Measurements from ENCODE around the gene TMEM171. TPM values are rescaled to one million over a fixed set of nuclear protein-coding genes. Genes with fewer than 3 reads are reported as not detected.

Gene TMEM171
- total RNA-seq, 1 experiment from 2014 or later: 2.1 TPM

DNA sequence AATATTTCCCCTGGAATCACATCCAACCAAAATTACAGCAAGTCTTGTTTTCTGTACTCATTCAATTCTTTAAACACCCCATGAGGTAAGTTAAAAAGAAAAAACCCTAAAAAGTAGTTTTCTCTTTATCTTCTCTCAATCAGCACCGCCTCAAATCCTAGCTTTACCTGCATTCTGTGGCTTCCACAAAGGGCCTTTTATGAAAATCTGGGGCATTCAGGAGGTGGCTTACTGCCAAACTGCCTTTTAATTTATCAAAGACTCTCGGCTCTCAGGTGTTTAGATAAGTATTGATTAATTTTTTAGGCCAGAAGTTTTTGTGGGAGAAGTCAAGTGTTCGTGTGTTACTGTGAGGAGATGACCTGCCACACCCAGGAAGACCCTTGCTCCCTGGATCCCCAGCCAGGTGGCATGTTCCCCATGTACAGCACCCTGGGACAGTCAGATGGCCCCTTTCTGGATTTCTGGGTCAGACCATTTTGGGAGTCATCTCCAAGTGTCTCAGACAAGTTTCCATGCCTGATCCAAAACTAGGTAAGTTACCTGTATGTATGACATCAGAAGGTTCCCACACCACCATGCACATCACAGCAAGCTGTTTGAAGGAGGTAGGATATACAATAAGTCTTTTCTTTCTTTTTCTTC, 6.2 kb upstream of the TMEM171 start:
- ChIA-PET POLR2A (interaction anchor here (0.5 to 0.6 kb wide), 2 partner anchors 18 to 166 kb away, joined by 5 to 11 read pairs; no protein-coding TSS in a partner anchor), CTCF (no interaction called here)
- intact Hi-C loops (cut with micrococcal nuclease; ENCODE audit: unreplicated experiment) (no loop called here), in situ Hi-C loops (cut with HindIII; ENCODE audit: low pct_unique_long_range_greater_than_20kb, low sequenced_read_pairs) (no loop called here)
- H3K9me3 ChIP-seq (ENCODE audit: control insufficient read depth, insufficient read depth, low read depth, low read length): no peaks in the 10 kb centered on the region
- no peak for TF ChIP-seq TCF7L2 (IDR thresholded peaks at IDR 0.05; ENCODE audit: low read depth, low read length)
- TF ChIP-seq, protein P1, sequence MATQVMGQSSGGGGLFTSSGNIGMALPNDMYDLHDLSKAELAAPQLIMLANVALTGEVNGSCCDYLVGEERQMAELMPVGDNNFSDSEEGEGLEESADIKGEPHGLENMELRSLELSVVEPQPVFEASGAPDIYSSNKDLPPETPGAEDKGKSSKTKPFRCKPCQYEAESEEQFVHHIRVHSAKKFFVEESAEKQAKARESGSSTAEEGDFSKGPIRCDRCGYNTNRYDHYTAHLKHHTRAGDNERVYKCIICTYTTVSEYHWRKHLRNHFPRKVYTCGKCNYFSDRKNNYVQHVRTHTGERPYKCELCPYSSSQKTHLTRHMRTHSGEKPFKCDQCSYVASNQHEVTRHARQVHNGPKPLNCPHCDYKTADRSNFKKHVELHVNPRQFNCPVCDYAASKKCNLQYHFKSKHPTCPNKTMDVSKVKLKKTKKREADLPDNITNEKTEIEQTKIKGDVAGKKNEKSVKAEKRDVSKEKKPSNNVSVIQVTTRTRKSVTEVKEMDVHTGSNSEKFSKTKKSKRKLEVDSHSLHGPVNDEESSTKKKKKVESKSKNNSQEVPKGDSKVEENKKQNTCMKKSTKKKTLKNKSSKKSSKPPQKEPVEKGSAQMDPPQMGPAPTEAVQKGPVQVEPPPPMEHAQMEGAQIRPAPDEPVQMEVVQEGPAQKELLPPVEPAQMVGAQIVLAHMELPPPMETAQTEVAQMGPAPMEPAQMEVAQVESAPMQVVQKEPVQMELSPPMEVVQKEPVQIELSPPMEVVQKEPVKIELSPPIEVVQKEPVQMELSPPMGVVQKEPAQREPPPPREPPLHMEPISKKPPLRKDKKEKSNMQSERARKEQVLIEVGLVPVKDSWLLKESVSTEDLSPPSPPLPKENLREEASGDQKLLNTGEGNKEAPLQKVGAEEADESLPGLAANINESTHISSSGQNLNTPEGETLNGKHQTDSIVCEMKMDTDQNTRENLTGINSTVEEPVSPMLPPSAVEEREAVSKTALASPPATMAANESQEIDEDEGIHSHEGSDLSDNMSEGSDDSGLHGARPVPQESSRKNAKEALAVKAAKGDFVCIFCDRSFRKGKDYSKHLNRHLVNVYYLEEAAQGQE (IDR thresholded peaks at IDR 0.05; ENCODE audit: insufficient read depth in 1 of 2, low read depth in 2 of 2, low read length in 1 of 2): no peak
- TF ChIP-seq SIN3A (IDR thresholded peaks at IDR 0.05; ENCODE audit: borderline replicate concordance, insufficient read depth, low read depth, low read length): no peak
- TF ChIP-seq, protein P2, sequence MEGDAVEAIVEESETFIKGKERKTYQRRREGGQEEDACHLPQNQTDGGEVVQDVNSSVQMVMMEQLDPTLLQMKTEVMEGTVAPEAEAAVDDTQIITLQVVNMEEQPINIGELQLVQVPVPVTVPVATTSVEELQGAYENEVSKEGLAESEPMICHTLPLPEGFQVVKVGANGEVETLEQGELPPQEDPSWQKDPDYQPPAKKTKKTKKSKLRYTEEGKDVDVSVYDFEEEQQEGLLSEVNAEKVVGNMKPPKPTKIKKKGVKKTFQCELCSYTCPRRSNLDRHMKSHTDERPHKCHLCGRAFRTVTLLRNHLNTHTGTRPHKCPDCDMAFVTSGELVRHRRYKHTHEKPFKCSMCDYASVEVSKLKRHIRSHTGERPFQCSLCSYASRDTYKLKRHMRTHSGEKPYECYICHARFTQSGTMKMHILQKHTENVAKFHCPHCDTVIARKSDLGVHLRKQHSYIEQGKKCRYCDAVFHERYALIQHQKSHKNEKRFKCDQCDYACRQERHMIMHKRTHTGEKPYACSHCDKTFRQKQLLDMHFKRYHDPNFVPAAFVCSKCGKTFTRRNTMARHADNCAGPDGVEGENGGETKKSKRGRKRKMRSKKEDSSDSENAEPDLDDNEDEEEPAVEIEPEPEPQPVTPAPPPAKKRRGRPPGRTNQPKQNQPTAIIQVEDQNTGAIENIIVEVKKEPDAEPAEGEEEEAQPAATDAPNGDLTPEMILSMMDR (IDR thresholded peaks at IDR 0.05): no peak
- TF ChIP-seq POLR2AphosphoS5 (IDR thresholded peaks at IDR 0.05; ENCODE audit: low read depth, low read length): no peak
- H3K27me3 ChIP-seq (ENCODE audit: control insufficient read depth, insufficient read depth, low read length): no peaks in the 10 kb centered on the region
- peaks cover 6% of the 10 kb centered on the region; the same call in 1 of the 2 replicates for H3K4me1 ChIP-seq (ENCODE audit: control insufficient read depth, insufficient read depth, low read length)
- H3K27ac ChIP-seq (ENCODE audit: low read length): no peak overlapping the region
- ATAC-seq: no peak
- BruUV-seq (replicated peaks): no TSS peak
- DNase-seq (ENCODE audit: low read depth, low spot score): no peak
- H3K36me3 ChIP-seq (ENCODE audit: control insufficient read depth, insufficient read depth, low read length): no peaks in the 10 kb centered on the region
- H3K4me3 ChIP-seq (ENCODE audit: low read depth in 2 of 2, low read length in 2 of 2): no peak overlapping the region

- POLR2A ChIA-PET: no interaction called here
- peaks cover 6% of the 10 kb centered on the region; the same call in 1 of the 2 replicates for H3K4me1 ChIP-seq (ENCODE audit: control insufficient read depth, insufficient read depth, low read length)
- CTCF ChIA-PET: no interaction called here
- H3K27ac ChIP-seq (ENCODE audit: low read length): no peak overlapping the region
- no peaks in the 10 kb centered on the region for H3K27me3 ChIP-seq (ENCODE audit: control insufficient read depth, insufficient read depth, low read length)
- H3K4me3 ChIP-seq (ENCODE audit: low read depth in 2 of 2, low read length in 2 of 2): no peak overlapping the region
- ATAC-seq: no peak; the same call in 1 of the 2 replicates
- H3K9me3 ChIP-seq (ENCODE audit: control insufficient read depth, insufficient read depth, low read depth, low read length): no peaks in the 10 kb centered on the region
- DNase-seq (ENCODE audit: low read depth, low spot score): no peak
- TF ChIP-seq TCF7L2 (IDR thresholded peaks at IDR 0.05; ENCODE audit: low read depth, low read length): no peak
- TF ChIP-seq POLR2AphosphoS5 (IDR thresholded peaks at IDR 0.05; ENCODE audit: low read depth, low read length): no peak
- no peak for TF ChIP-seq SIN3A (IDR thresholded peaks at IDR 0.05; ENCODE audit: borderline replicate concordance, insufficient read depth, low read depth, low read length)
- TF ChIP-seq, protein P1 (IDR thresholded peaks at IDR 0.05; ENCODE audit: insufficient read depth in 1 of 2, low read depth in 2 of 2, low read length in 1 of 2): no peak
- TF ChIP-seq, protein P2 (IDR thresholded peaks at IDR 0.05): no peak; the same call in 1 of the 2 replicates
- intact Hi-C loops (cut with micrococcal nuclease; ENCODE audit: unreplicated experiment) (no loop called here), in situ Hi-C loops (cut with HindIII; ENCODE audit: low pct_unique_long_range_greater_than_20kb, low sequenced_read_pairs) (no loop called here)
- BruUV-seq (replicated peaks): no TSS peak
- no peaks in the 10 kb centered on the region for H3K36me3 ChIP-seq (ENCODE audit: control insufficient read depth, insufficient read depth, low read length)
Observed at GRCh38 chr5:73115399-73116051, 4.8 kb upstream of the TMEM171 start.
